GM12878 (cell line): Measurements from ENCODE around the gene RIMBP2.

Experiments
- CEBPB ChIP-seq, 2 experiments: fragments of 150-350 bp in 1 of 2; IDR thresholded peaks; 2 replicates each; pipeline ENCODE4 v1.6.1; 2012 to 2014; ENCODE audit warnings: low read depth in 2 of 2, low read length in 2 of 2, borderline replicate concordance in 1 of 2, inconsistent platforms in 1 of 2
- CTCF ChIP-seq, 3 experiments: IDR thresholded peaks in 2 of 3; conservative IDR thresholded peaks in 1 of 3; 2 replicates each; pipeline ENCODE4 v1.5.1; 2011; ENCODE audit warnings: low read depth in 3 of 3, low read length in 3 of 3, mild to moderate bottlenecking in 3 of 3, control low read depth in 2 of 3, moderate library complexity in 2 of 3, inconsistent platforms in 1 of 3, mixed read lengths in 1 of 3; ENCODE audit not compliant: control insufficient read depth in 2 of 3, insufficient read depth in 1 of 3; ENCODE audit errors: extremely low read depth in 1 of 3
- CUX1 ChIP-seq: IDR thresholded peaks from 2 replicates; pipeline ENCODE4 v1.6.1; 2012; ENCODE audit warnings: improper control_type of control experiment, low read depth, low read length; ENCODE audit not compliant: insufficient replicate concordance
- EZH2 ChIP-seq: IDR thresholded peaks from 2 replicates; pipeline ENCODE4 v1.6.1; 2012; ENCODE audit warnings: low read depth, mild to moderate bottlenecking, control low read depth, inconsistent platforms, low read length, borderline replicate concordance; ENCODE audit not compliant: control insufficient read depth
- GABPA ChIP-seq: IDR thresholded peaks from 2 replicates; pipeline ENCODE4 v1.6.1; 2014; ENCODE audit warnings: antibody characterized with exemption, low read depth, mild to moderate bottlenecking, inconsistent platforms
- HDGF ChIP-seq: fragments of 450-650 bp; IDR thresholded peaks from 2 replicates; pipeline ENCODE4 v1.6.1; 2016; ENCODE audit warnings: antibody characterized with exemption
- JUND ChIP-seq: IDR thresholded peaks from 2 replicates; pipeline ENCODE4 v1.6.1; 2012; ENCODE audit warnings: low read depth, mild to moderate bottlenecking, low read length, improper control_type of control experiment, moderate library complexity
- MTA3 ChIP-seq: IDR thresholded peaks from 2 replicates; pipeline ENCODE4 v1.6.1; 2012; ENCODE audit warnings: low read length, inconsistent platforms, borderline replicate concordance
- MYC ChIP-seq: IDR thresholded peaks from 2 replicates; pipeline ENCODE4 v1.6.1; 2011; ENCODE audit warnings: mild to moderate bottlenecking, low read length, moderate library complexity, inconsistent platforms; ENCODE audit not compliant: insufficient read depth, insufficient replicate concordance, insufficient read length, severe bottlenecking
- POLR2A ChIP-seq: IDR thresholded peaks from 2 replicates; pipeline ENCODE4 v1.6.1; 2011; ENCODE audit warnings: low read depth, mild to moderate bottlenecking, low read length
- RFX5 ChIP-seq: IDR thresholded peaks from 2 replicates; pipeline ENCODE4 v1.6.1; 2011; ENCODE audit warnings: low read depth, low read length, improper control_type of control experiment
- TAF1 ChIP-seq: IDR thresholded peaks from 2 replicates; pipeline ENCODE4 v1.6.1; 2011; ENCODE audit warnings: mild to moderate bottlenecking, low read depth, low read length, borderline replicate concordance
- YY1 ChIP-seq: IDR thresholded peaks from 2 replicates; pipeline ENCODE4 v1.6.1; 2011; ENCODE audit warnings: low read depth, mild to moderate bottlenecking, low read length
- TF ChIP-seq, protein P1 (sequence below): IDR thresholded peaks from 2 replicates; pipeline ENCODE4 v1.6.1; 2012; ENCODE audit warnings: mild to moderate bottlenecking, low read depth, low read length

- no peak for TF ChIP-seq CTCF (IDR thresholded peaks at IDR 0.05 in 2 of 3, conservative IDR thresholded peaks at IDR 0.05 in 1 of 3; ENCODE audit: control insufficient read depth in 2 of 3, extremely low read depth in 1 of 3, insufficient read depth in 1 of 3, low read depth in 3 of 3, low read length in 3 of 3)
- TF ChIP-seq JUND = no peak
- no peak for TF ChIP-seq CEBPB (IDR thresholded peaks at IDR 0.05; ENCODE audit: borderline replicate concordance in 1 of 2, low read depth in 2 of 2, low read length in 2 of 2)
- no peak for TF ChIP-seq YY1
- TF ChIP-seq MTA3 = no peak
- TF ChIP-seq EZH2 = no peak
- TF ChIP-seq CUX1 = no peak
- TF ChIP-seq GABPA = no peak
- no peak for TF ChIP-seq TAF1
- no peak for TF ChIP-seq MYC
- TF ChIP-seq RFX5 = no peak
- TF ChIP-seq POLR2A = no peak
- TF ChIP-seq HDGF = no peak
- TF ChIP-seq, protein P1, sequence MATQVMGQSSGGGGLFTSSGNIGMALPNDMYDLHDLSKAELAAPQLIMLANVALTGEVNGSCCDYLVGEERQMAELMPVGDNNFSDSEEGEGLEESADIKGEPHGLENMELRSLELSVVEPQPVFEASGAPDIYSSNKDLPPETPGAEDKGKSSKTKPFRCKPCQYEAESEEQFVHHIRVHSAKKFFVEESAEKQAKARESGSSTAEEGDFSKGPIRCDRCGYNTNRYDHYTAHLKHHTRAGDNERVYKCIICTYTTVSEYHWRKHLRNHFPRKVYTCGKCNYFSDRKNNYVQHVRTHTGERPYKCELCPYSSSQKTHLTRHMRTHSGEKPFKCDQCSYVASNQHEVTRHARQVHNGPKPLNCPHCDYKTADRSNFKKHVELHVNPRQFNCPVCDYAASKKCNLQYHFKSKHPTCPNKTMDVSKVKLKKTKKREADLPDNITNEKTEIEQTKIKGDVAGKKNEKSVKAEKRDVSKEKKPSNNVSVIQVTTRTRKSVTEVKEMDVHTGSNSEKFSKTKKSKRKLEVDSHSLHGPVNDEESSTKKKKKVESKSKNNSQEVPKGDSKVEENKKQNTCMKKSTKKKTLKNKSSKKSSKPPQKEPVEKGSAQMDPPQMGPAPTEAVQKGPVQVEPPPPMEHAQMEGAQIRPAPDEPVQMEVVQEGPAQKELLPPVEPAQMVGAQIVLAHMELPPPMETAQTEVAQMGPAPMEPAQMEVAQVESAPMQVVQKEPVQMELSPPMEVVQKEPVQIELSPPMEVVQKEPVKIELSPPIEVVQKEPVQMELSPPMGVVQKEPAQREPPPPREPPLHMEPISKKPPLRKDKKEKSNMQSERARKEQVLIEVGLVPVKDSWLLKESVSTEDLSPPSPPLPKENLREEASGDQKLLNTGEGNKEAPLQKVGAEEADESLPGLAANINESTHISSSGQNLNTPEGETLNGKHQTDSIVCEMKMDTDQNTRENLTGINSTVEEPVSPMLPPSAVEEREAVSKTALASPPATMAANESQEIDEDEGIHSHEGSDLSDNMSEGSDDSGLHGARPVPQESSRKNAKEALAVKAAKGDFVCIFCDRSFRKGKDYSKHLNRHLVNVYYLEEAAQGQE = no peak
Observed at GRCh38 chr12:130419116-130419515, 297.0 kb downstream of the RIMBP2 start.
